Transverse colon (tissue), 4 donors: ENCODE data around the gene CDX4.

Source experiments
- EP300 ChIP-seq: sonication (generic); formaldehyde crosslinking; IDR thresholded peaks from one replicate; pipeline ENCODE4 v1.6.1; 2017; ENCODE audit warnings: antibody characterized with exemption, low read depth
- POLR2A ChIP-seq: fragments of 450-650 bp; IDR thresholded peaks from one replicate; pipeline ENCODE4 v1.6.1; 2016; ENCODE audit warnings: antibody characterized with exemption, mild to moderate bottlenecking, moderate library complexity
- POLR2AphosphoS5 ChIP-seq, 3 donors: sonication (generic); formaldehyde crosslinking; IDR thresholded peaks; one replicate each; pipeline ENCODE4 v1.6.1; 2016; ENCODE audit warnings: antibody characterized with exemption in 3 of 3
- TF ChIP-seq, protein P1 (sequence below), 5 experiments: fragments of 200-600 bp in 3 of 5; fragments of 450-650 bp in 2 of 5; sonication (generic) in 3 of 5; IDR thresholded peaks; 1 replicate in 2 of 5; 2 replicates in 3 of 5; pipeline ENCODE4 v1.5.1; 2016 to 2017; ENCODE audit warnings: antibody characterized with exemption in 5 of 5, inconsistent platforms in 3 of 5, mild to moderate bottlenecking in 2 of 5, moderate library complexity in 1 of 5

- TF ChIP-seq POLR2AphosphoS5 (IDR thresholded peaks at IDR 0.05), result no peak
- TF ChIP-seq POLR2A, result no peak
- TF ChIP-seq, protein P1, sequence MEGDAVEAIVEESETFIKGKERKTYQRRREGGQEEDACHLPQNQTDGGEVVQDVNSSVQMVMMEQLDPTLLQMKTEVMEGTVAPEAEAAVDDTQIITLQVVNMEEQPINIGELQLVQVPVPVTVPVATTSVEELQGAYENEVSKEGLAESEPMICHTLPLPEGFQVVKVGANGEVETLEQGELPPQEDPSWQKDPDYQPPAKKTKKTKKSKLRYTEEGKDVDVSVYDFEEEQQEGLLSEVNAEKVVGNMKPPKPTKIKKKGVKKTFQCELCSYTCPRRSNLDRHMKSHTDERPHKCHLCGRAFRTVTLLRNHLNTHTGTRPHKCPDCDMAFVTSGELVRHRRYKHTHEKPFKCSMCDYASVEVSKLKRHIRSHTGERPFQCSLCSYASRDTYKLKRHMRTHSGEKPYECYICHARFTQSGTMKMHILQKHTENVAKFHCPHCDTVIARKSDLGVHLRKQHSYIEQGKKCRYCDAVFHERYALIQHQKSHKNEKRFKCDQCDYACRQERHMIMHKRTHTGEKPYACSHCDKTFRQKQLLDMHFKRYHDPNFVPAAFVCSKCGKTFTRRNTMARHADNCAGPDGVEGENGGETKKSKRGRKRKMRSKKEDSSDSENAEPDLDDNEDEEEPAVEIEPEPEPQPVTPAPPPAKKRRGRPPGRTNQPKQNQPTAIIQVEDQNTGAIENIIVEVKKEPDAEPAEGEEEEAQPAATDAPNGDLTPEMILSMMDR (IDR thresholded peaks at IDR 0.05), result no peak
- no peak for TF ChIP-seq EP300
These were observed 1.5 kb downstream of the CDX4 start for GRCh38 chrX:73448379-73448778.
